Measurements from ENCODE around the gene B3GNT3.

- TF ChIP-seq CTCF (IDR thresholded peaks at IDR 0.05) (no peak), POLR2AphosphoS5 (IDR thresholded peaks at IDR 0.05) (no peak), POLR2A (IDR thresholded peaks at IDR 0.05; ENCODE audit: low read depth) (no peak), EP300 (IDR thresholded peaks at IDR 0.05) (no peak)
Observed at GRCh38 chr19:17755443-17755890, 39.5 kb upstream of the B3GNT3 start.

Measured in esophagus muscularis mucosa (tissue), 4 donors.